Measurements from ENCODE around the gene SLC39A7. TPM values are rescaled to one million over a fixed set of nuclear protein-coding genes. Genes with fewer than 3 reads are reported as not detected.

SLC39A7 gene
- total RNA-seq, 1 donor from 2014 or later = 140 TPM

- no peak for TF ChIP-seq CTCF (IDR thresholded peaks at IDR 0.05; ENCODE audit: unreplicated experiment)
- H3K36me3 Mint-ChIP-seq = no peaks in the 10 kb centered on the region
- no peaks in the 10 kb centered on the region for H3K27me3 Mint-ChIP-seq (ENCODE audit: low read depth)
- no peaks in the 10 kb centered on the region for H3K9me3 Mint-ChIP-seq
- H3K27ac Mint-ChIP-seq = no peak overlapping the region
- H3K4me3 Mint-ChIP-seq = no peak overlapping the region
- H3K4me1 Mint-ChIP-seq = peaks cover 21% of the 10 kb centered on the region
- no peak for DNase-seq (ENCODE audit: low spot score in 2 of 2, unreplicated experiment in 2 of 2)
These were observed 23.8 kb upstream of the SLC39A7 start for GRCh38 chr6:33176906-33177305.

- no peak for DNase-seq (ENCODE audit: low spot score in 2 of 2, unreplicated experiment in 2 of 2)
- Mint-ChIP-seq H3K4me1 (peaks cover 17% of the 10 kb centered on the region), H3K36me3 (no peaks in the 10 kb centered on the region), H3K9me3 (no peaks in the 10 kb centered on the region), H3K27ac (no peak overlapping the region), H3K4me3 (no peak overlapping the region), H3K27me3 (ENCODE audit: low read depth) (no peaks in the 10 kb centered on the region)
- no peak for TF ChIP-seq CTCF (IDR thresholded peaks at IDR 0.05; ENCODE audit: unreplicated experiment)
These were observed 22.9 kb upstream of the SLC39A7 start for GRCh38 chr6:33177552-33178446.

- H3K27ac Mint-ChIP-seq = no peak overlapping the region
- DNase-seq (ENCODE audit: low spot score in 2 of 2, unreplicated experiment in 2 of 2) = no peak
- H3K4me1 Mint-ChIP-seq = peaks cover 17% of the 10 kb centered on the region
- H3K36me3 Mint-ChIP-seq = no peaks in the 10 kb centered on the region
- H3K4me3 Mint-ChIP-seq = no peak overlapping the region
- peaks cover 4% of the 10 kb centered on the region for H3K9me3 Mint-ChIP-seq
- TF ChIP-seq CTCF (IDR thresholded peaks at IDR 0.05; ENCODE audit: unreplicated experiment) = no peak
- no peaks in the 10 kb centered on the region for H3K27me3 Mint-ChIP-seq (ENCODE audit: low read depth)
These were observed 21.8 kb upstream of the SLC39A7 start for GRCh38 chr6:33178755-33179475.

DNA sequence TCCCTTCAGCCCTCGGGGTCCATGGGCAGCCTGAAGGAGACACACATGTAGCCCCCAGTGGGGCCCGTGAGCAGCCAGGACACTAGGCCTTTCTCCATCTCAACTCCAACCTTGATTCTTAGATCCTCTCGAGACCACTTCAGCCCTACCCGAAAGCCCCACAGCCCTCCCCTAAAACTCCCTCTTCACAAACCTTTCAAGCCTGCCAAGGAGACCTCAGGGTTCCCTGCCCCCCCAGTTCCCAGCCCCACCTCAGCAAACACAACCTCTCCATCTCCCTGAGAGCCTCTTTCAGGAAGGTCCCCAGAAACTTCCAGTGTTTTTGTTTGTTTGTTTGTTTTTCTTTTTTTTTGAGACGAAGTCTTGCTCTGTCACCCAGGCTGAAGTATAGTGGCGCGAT is 19.5 kb upstream of the SLC39A7 start:
- H3K4me3 Mint-ChIP-seq = no peak overlapping the region
- peaks cover 17% of the 10 kb centered on the region for H3K4me1 Mint-ChIP-seq
- peaks cover 4% of the 10 kb centered on the region for H3K9me3 Mint-ChIP-seq
- H3K27me3 Mint-ChIP-seq (ENCODE audit: low read depth) = no peaks in the 10 kb centered on the region
- no peak for TF ChIP-seq CTCF (IDR thresholded peaks at IDR 0.05; ENCODE audit: unreplicated experiment)
- no peak overlapping the region for H3K27ac Mint-ChIP-seq
- no peak for DNase-seq (ENCODE audit: low spot score in 2 of 2, unreplicated experiment in 2 of 2)
- H3K36me3 Mint-ChIP-seq = no peaks in the 10 kb centered on the region

GRCh38 chr6:33183071-33183683 is 17.5 kb upstream of the SLC39A7 start:
- H3K36me3 Mint-ChIP-seq = no peaks in the 10 kb centered on the region
- no peak for DNase-seq (ENCODE audit: low spot score in 2 of 2, unreplicated experiment in 2 of 2)
- no peak for TF ChIP-seq CTCF (IDR thresholded peaks at IDR 0.05; ENCODE audit: unreplicated experiment)
- H3K27me3 Mint-ChIP-seq (ENCODE audit: low read depth) = peaks cover 3% of the 10 kb centered on the region
- no peak overlapping the region for H3K4me3 Mint-ChIP-seq
- peaks cover 5% of the 10 kb centered on the region for H3K4me1 Mint-ChIP-seq
- H3K27ac Mint-ChIP-seq = no peak overlapping the region
- H3K9me3 Mint-ChIP-seq = peaks cover 4% of the 10 kb centered on the region

Measured in mesothelial cell of epicardium (in vitro differentiated cells).